GM23338 (cell line): ENCODE measurements around the gene UVSSA.

Experiments used
- CREB1 ChIP-seq: fragments of 250-450 bp; sonication (Bioruptor Pico); IDR thresholded peaks from 2 replicates; pipeline ENCODE4 v1.5.0; 2020; ENCODE audit warnings: low read depth, mild to moderate bottlenecking, moderate library complexity
- CTCF ChIP-seq, 2 experiments: fragments of 200-600 bp in 1 of 2; sonication (generic) in 1 of 2; conservative IDR thresholded peaks; 2 replicates each; pipeline versions ENCODE4 v1.5.1 to v1.6.1; 2016 to 2017; ENCODE audit warnings: antibody characterized with exemption in 2 of 2, low read depth in 2 of 2, mild to moderate bottlenecking in 2 of 2, moderate library complexity in 1 of 2
- EZH2 ChIP-seq: fragments of 200-600 bp; sonication (generic); IDR thresholded peaks from one replicate; pipeline ENCODE4 v1.8.0; 2017; ENCODE audit warnings: antibody characterized with exemption, mild to moderate bottlenecking, low read depth; ENCODE audit not compliant: unreplicated experiment
- EZH2phosphoT487 ChIP-seq: fragments of 200-600 bp; sonication (generic); IDR thresholded peaks from one replicate; pipeline ENCODE4 v1.8.1; 2018; ENCODE audit warnings: antibody characterized with exemption; ENCODE audit not compliant: unreplicated experiment
- POLR2AphosphoS5 ChIP-seq: IDR thresholded peaks from 2 replicates; pipeline ENCODE4 v1.6.1; 2016; ENCODE audit warnings: antibody characterized with exemption, low read depth
- REST ChIP-seq: IDR thresholded peaks from one replicate; pipeline ENCODE4 v1.6.1; 2018; ENCODE audit warnings: antibody characterized with exemption; ENCODE audit not compliant: unreplicated experiment
- ZNF331 ChIP-seq: fragments of 250-450 bp; sonication (Bioruptor Pico); IDR thresholded peaks from 2 replicates; pipeline ENCODE4 v1.5.0; 2020; ENCODE audit warnings: low read depth, mild to moderate bottlenecking, moderate library complexity

- TF ChIP-seq REST (no peak), CTCF (conservative IDR thresholded peaks at IDR 0.05; ENCODE audit: low read depth in 2 of 2) (no peak), ZNF331 (CRISPR knock-in tag) (no peak), EZH2 (no peak), POLR2AphosphoS5 (no peak), EZH2phosphoT487 (no peak), CREB1 (CRISPR knock-in tag) (no peak)
Measured at GRCh38 chr4:1358421-1359143, 11.6 kb downstream of the UVSSA start.
